ENCODE data around the gene NT5DC3. TPM values are rescaled to one million over a fixed set of nuclear protein-coding genes. Genes with fewer than 3 reads are reported as not detected.

The NT5DC3 gene
- polyA plus RNA-seq, 2 of the 4 experiments (the other 2 are of a cell fraction): 5.2 to 5.6 TPM

DNA sequence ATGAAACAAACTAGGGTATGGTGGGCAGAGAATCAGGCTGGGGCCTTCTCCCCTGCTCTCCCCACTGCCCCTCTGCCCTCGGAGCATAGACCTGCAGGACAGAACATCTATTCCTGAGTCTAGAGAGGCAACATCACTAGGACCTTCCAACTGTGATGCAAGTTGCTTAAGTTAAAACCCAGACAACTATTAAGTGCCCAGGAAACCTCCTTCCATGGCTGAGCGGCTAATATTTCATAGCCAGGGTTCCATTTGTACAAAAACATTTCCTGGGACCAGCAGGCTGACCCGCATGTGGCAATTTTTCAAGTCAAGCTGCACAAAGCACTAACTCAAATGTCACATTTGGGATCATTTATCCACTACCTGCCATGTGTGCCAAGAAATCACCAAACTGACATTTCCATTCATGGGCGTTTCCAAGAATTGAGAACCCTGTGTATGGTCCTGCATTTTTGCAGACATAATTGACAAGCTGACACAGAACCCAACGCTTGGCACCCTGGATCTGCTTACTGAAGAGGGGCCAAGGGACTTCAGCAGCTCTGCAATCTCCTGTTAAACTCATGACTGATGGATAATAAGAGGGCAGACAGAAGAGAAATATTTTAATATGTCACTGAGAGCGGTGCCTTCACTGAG lies 32.7 kb downstream of the NT5DC3 start (continued):
- TF ChIP-seq HOXB13 (CRISPR knock-in tag; IDR thresholded peaks at IDR 0.05; ENCODE audit: low read depth) (no peak), CEBPB (IDR thresholded peaks at IDR 0.05) (no peak)

DNA sequence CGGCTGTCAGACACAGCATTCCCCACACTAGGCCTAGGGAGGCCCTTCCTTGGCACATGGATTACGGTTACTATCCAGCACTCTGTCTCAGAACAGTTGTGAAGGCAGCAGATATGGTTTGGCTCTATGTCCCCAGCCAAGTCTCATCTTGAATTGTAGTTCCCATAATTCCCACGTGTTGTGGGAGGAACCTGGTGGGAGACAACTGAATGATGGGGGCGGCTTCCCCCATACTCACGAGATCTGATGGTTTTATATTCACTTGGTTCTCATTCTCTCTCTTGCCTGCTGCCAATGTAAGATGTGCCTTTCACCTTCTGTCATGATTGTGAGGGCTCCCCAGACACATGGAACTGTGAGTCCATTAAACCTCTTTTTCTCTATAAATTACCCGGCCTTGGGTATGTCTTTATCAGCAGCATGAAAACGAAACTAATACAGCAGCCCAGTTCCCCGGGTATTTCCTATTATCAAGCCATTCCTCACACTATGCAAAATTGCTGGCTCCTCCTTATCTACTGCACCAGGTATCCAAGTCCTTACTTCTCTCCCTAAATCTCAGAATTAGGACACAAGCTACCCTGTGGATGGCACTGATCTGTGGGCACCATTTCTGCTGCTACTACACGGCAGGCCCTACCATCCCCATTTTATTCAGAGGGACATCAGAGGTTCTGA lies 33.3 kb downstream of the NT5DC3 start:
- no peak overlapping the region for H3K4me3 ChIP-seq
- no peak for ATAC-seq
- 92% methylated on average over 9 of the region's 9 CpGs for WGBS (ENCODE audit: missing lambda C conversion rate)
- ChIA-PET CTCF (interaction anchor here (3.2 kb wide), 1 partner anchor 36 kb away, joined by 15 read pairs; no protein-coding TSS in a partner anchor), POLR2A (no interaction called here)
- peak overlapping the region in 1 of 2 experiments; percentile 83; a peak in 3 of 6 replicates for H3K27ac ChIP-seq
- no peak for FAIRE-seq
- no peak for DNase-seq (ENCODE audit: low read depth in 1 of 2, low spot score in 1 of 2)
- peaks cover 37% of the 10 kb centered on the region for H3K4me1 ChIP-seq
- H3K9me3 ChIP-seq: no peaks in the 10 kb centered on the region
- TF ChIP-seq ESRRA (IDR thresholded peaks at IDR 0.05; ENCODE audit: borderline replicate concordance, low read length): no peak
- TF ChIP-seq, protein P1, sequence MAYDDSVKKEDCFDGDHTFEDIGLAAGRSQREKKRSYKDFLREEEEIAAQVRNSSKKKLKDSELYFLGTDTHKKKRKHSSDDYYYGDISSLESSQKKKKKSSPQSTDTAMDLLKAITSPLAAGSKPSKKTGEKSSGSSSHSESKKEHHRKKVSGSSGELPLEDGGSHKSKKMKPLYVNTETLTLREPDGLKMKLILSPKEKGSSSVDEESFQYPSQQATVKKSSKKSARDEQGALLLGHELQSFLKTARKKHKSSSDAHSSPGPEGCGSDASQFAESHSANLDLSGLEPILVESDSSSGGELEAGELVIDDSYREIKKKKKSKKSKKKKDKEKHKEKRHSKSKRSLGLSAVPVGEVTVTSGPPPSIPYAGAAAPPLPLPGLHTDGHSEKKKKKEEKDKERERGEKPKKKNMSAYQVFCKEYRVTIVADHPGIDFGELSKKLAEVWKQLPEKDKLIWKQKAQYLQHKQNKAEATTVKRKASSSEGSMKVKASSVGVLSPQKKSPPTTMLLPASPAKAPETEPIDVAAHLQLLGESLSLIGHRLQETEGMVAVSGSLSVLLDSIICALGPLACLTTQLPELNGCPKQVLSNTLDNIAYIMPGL (CRISPR knock-in tag; IDR thresholded peaks at IDR 0.05; ENCODE audit: borderline replicate concordance): no peak
- TF ChIP-seq, protein P2, sequence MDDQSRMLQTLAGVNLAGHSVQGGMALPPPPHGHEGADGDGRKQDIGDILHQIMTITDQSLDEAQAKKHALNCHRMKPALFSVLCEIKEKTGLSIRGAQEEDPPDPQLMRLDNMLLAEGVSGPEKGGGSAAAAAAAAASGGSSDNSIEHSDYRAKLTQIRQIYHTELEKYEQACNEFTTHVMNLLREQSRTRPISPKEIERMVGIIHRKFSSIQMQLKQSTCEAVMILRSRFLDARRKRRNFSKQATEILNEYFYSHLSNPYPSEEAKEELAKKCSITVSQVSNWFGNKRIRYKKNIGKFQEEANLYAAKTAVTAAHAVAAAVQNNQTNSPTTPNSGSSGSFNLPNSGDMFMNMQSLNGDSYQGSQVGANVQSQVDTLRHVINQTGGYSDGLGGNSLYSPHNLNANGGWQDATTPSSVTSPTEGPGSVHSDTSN (IDR thresholded peaks at IDR 0.05): no peak
- TF ChIP-seq FOSB (CRISPR knock-in tag; IDR thresholded peaks at IDR 0.05): no peak
- no peak for TF ChIP-seq EHMT2 (IDR thresholded peaks at IDR 0.05; ENCODE audit: low read depth)
- TF ChIP-seq ZFP36 (IDR thresholded peaks at IDR 0.05; ENCODE audit: borderline replicate concordance, partially characterized antibody): no peak
- TF ChIP-seq HEYL (CRISPR knock-in tag; IDR thresholded peaks at IDR 0.05): no peak
- no peak for TF ChIP-seq ZC3H11A (IDR thresholded peaks at IDR 0.05)
- TF ChIP-seq BHLHE40 (IDR thresholded peaks at IDR 0.05; ENCODE audit: low read depth, low read length): no peak
- TF ChIP-seq HOXB13 (CRISPR knock-in tag; IDR thresholded peaks at IDR 0.05; ENCODE audit: low read depth): no peak
- TF ChIP-seq PHF8 (IDR thresholded peaks at IDR 0.05; ENCODE audit: borderline replicate concordance, low read depth): no peak
- TF ChIP-seq RARB (CRISPR knock-in tag; IDR thresholded peaks at IDR 0.05): no peak
- no peak for TF ChIP-seq JUN (IDR thresholded peaks at IDR 0.05)
- TF ChIP-seq MAFK (IDR thresholded peaks at IDR 0.05; ENCODE audit: partially characterized antibody): no peak
- no peak for TF ChIP-seq MAZ (IDR thresholded peaks at IDR 0.05; ENCODE audit: borderline replicate concordance, low read depth, low read length)
- TF ChIP-seq KDM5A (IDR thresholded peaks at IDR 0.05): no peak
- no peak for TF ChIP-seq GATA3 (IDR thresholded peaks at IDR 0.05; ENCODE audit: borderline replicate concordance)
- H3K4me2 ChIP-seq: no peak overlapping the region

DNA sequence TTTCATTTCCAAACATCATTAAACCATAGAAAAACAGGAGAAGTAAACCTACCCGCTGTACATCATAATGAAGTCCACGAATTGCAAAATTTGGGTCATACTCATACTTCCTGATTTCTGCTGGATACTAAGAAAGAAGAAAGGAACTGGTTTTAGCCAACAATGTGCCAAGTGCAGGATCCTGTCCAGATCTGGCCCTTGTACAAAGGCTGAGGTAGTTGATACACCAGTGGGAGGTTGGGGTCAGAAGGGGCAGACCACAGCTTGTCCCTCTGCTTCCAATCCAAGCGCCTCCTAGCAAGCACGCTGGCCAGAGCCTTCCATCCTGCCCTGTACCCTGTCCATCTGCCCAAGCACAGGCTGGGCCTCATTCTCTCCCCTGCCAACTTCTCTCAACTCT lies 34.2 kb downstream of the NT5DC3 start:
- Histone ChIP-seq H3K4me2 (no peak overlapping the region), H3K9me3 (no peaks in the 10 kb centered on the region), H3K4me3 (no peak overlapping the region), H3K27ac (peak overlapping the region in 1 of 2 experiments; percentile 83; a peak in 3 of 6 replicates), H3K4me1 (peaks cover 46% of the 10 kb centered on the region)
- no peak for ATAC-seq
- TF ChIP-seq EHMT2 (IDR thresholded peaks at IDR 0.05; ENCODE audit: low read depth): no peak
- TF ChIP-seq ESRRA (IDR thresholded peaks at IDR 0.05; ENCODE audit: borderline replicate concordance, low read length): no peak
- no peak for TF ChIP-seq HEYL (CRISPR knock-in tag; IDR thresholded peaks at IDR 0.05)
- no peak for FAIRE-seq
- no peak for DNase-seq (ENCODE audit: low read depth in 1 of 2, low spot score in 1 of 2)
- 92% methylated on average over 4 of the region's 4 CpGs for WGBS (ENCODE audit: missing lambda C conversion rate)
- POLR2A ChIA-PET: no interaction called here
- CTCF ChIA-PET: interaction anchor here (2.6 to 3.2 kb wide), 2 partner anchors 17 to 35 kb away, joined by 7 to 15 read pairs; no protein-coding TSS in a partner anchor
